Upper lobe of right lung (tissue), 1 donor: ENCODE data around the gene SCUBE3. TPM values are rescaled to one million over a fixed set of nuclear protein-coding genes. Genes with fewer than 3 reads are reported as not detected.

ENCODE experiments used
- ATAC-seq: fragments of 200-7000 bp; cut with Tn5 transposase; one replicate; pipeline ENCODE4 v1.9.1; 2020; ENCODE audit warnings: mild to moderate bottlenecking, moderate library complexity
- DNase-seq: peaks from one replicate; pipeline ENCODE4 v3.0.0-alpha.2; 2020
- H3K27ac ChIP-seq: fragments of 200-600 bp; one replicate; pipeline ENCODE4 v1.8.0; 2022
- H3K27me3 ChIP-seq: fragments of 200-600 bp; one replicate; pipeline ENCODE4 v1.8.0; 2022; ENCODE audit warnings: mild to moderate bottlenecking
- H3K36me3 ChIP-seq: fragments of 200-600 bp; one replicate; pipeline ENCODE4 v1.8.0; 2022
- H3K4me1 ChIP-seq: fragments of 200-600 bp; one replicate; pipeline ENCODE4 v1.8.0; 2022
- H3K4me3 ChIP-seq: fragments of 200-600 bp; one replicate; pipeline ENCODE4 v1.8.0; 2022; ENCODE audit warnings: mild to moderate bottlenecking
- H3K9me3 ChIP-seq: fragments of 200-600 bp; one replicate; pipeline ENCODE4 v1.8.0; 2022
- intact Hi-C: fragments of 100-400 bp; cut with DNase I; formaldehyde crosslinking; loops from one replicate; pipeline ENCODE4 v1.11.0; 2022
- total RNA-seq: library from RNA; stranded (reverse); fragmentation: NEBNext Ultra II Directional; extraction: Animal tissue kit (Norgen Biotek cat#: 25700); gene quantifications from one replicate; pipeline ENCODE4 v1.2.1, GENCODE V29; 2021
- TF ChIP-seq, protein P1 (sequence below): fragments of 200-600 bp; IDR thresholded peaks from one replicate; pipeline ENCODE4 v1.8.0; 2022; ENCODE audit warnings: antibody characterized with exemption
- donor health status: DM: no; HTN: yes; CAD: no; lungs with severe emphysema.

SCUBE3 gene
- total RNA-seq, 1 donor from 2014 or later: 0.46 TPM

DNA sequence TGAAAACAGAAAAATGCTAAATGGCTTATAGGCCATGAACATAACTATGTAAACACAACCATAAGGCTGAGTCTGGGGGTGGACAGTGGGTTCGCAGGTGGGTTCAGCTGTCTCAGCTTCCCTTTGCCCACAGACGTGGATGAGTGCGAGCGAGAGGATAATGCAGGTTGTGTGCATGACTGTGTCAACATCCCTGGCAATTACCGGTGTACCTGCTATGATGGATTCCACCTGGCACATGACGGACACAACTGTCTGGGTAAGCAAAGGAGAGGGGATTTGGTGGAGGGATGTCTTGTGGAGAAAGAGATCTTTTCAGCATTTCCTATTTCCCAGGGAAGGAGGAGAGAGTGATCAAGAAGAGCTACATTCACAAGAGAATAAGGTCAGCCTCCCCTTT lies 14.7 kb downstream of the SCUBE3 start:
- intact Hi-C loops: no loop called here
- TF ChIP-seq, protein P1, sequence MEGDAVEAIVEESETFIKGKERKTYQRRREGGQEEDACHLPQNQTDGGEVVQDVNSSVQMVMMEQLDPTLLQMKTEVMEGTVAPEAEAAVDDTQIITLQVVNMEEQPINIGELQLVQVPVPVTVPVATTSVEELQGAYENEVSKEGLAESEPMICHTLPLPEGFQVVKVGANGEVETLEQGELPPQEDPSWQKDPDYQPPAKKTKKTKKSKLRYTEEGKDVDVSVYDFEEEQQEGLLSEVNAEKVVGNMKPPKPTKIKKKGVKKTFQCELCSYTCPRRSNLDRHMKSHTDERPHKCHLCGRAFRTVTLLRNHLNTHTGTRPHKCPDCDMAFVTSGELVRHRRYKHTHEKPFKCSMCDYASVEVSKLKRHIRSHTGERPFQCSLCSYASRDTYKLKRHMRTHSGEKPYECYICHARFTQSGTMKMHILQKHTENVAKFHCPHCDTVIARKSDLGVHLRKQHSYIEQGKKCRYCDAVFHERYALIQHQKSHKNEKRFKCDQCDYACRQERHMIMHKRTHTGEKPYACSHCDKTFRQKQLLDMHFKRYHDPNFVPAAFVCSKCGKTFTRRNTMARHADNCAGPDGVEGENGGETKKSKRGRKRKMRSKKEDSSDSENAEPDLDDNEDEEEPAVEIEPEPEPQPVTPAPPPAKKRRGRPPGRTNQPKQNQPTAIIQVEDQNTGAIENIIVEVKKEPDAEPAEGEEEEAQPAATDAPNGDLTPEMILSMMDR: no peak
- Histone ChIP-seq H3K9me3 (no peaks in the 10 kb centered on the region), H3K4me3 (no peak overlapping the region), H3K36me3 (no peaks in the 10 kb centered on the region), H3K4me1 (no peaks in the 10 kb centered on the region), H3K27ac (no peak overlapping the region), H3K27me3 (no peaks in the 10 kb centered on the region)
- no peak for DNase-seq
- ATAC-seq: no peak

DNA sequence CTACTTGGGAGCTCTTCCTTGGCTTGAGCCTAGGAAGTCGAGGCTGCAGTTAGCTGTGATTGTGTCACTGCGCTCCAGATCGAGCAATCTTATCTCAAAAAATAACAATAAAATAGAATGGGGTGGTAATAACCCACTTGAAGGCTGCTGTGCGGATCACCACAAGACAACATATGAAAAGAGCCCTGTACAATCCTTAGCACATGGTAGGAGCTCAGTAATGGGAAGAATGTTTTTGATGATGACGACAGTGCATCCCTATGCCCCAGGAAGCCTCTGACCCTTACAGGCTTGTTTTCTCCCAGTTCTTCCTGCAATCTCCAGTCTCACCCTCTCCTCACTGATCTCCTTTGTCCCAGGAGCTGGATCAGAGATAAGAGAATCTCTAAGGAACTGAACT lies 15.5 kb downstream of the SCUBE3 start:
- Histone ChIP-seq H3K36me3 (no peaks in the 10 kb centered on the region), H3K27ac (no peak overlapping the region), H3K9me3 (no peaks in the 10 kb centered on the region), H3K27me3 (no peaks in the 10 kb centered on the region), H3K4me1 (no peaks in the 10 kb centered on the region), H3K4me3 (no peak overlapping the region)
- intact Hi-C loops: no loop called here
- DNase-seq (no peak), ATAC-seq (no peak)
- TF ChIP-seq, protein P1: no peak

DNA sequence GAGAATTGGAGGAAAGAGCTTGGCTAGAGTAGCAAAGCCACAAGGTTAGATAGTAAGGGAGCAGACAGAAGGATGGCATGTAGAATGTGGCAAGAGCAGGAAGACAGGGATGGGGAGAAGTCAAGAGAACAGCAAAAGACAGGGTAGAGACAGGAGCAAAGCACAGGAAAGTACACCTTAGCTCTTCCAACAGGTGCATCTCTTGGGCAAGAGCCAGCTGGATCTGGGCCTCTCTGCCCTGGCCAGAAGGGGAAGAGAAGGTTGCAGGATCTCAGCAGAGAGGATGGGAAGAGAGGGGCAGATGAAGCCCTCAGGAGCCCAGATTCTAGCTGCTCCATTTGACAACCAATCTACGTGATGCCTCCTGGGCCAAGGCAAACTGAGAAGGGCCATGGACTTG lies 16.7 kb downstream of the SCUBE3 start:
- DNase-seq (no peak), ATAC-seq (no peak)
- Histone ChIP-seq H3K36me3 (no peaks in the 10 kb centered on the region), H3K4me3 (no peak overlapping the region), H3K27me3 (no peaks in the 10 kb centered on the region), H3K4me1 (no peaks in the 10 kb centered on the region), H3K27ac (no peak overlapping the region), H3K9me3 (no peaks in the 10 kb centered on the region)
- TF ChIP-seq, protein P1: no peak
- intact Hi-C loops: no loop called here

DNA sequence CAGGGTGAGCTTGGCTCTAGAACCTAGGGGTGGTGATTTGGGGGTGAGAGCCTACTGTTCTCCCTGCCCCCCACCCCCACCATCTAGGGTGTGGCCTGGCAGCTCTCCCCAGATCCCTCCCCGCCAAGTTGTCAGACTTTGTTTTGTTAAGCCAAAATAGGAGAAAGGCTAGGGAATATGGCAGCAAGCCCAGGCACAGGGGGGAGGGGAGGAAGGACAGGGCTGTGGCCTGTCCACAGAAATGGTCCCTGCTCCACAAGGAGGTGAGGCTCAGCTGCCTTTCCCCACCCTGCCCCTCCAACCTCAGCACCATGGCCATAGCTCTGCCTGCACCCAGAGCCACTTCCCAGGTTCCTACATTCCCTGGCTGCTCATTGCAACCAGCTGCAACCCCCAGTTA lies 17.2 kb downstream of the SCUBE3 start:
- TF ChIP-seq, protein P1: no peak
- no peak for ATAC-seq
- H3K36me3 ChIP-seq: no peaks in the 10 kb centered on the region
- H3K27ac ChIP-seq: no peak overlapping the region
- intact Hi-C loops: no loop called here
- no peaks in the 10 kb centered on the region for H3K27me3 ChIP-seq
- H3K4me1 ChIP-seq: no peaks in the 10 kb centered on the region
- H3K9me3 ChIP-seq: no peaks in the 10 kb centered on the region
- no peak overlapping the region for H3K4me3 ChIP-seq
- DNase-seq: no peak

DNA sequence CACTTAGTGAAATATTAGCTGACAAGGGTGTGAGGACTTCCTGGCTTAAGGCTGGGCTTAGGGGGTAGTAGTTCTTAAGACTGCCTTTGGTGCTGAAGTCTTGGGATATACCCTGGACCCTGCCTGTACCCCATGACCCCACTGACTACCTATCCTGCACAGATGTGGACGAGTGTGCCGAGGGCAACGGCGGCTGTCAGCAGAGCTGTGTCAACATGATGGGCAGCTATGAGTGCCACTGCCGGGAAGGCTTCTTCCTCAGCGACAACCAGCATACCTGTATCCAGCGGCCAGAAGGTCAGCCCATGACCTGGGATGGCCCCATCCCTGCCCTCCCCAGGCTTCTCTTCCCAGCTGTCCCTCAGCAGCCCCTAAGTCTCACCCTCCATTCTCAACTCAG lies 17.8 kb downstream of the SCUBE3 start:
- ATAC-seq (no peak), DNase-seq (no peak)
- Histone ChIP-seq H3K27me3 (no peaks in the 10 kb centered on the region), H3K27ac (no peak overlapping the region), H3K4me3 (no peak overlapping the region), H3K9me3 (no peaks in the 10 kb centered on the region), H3K4me1 (no peaks in the 10 kb centered on the region), H3K36me3 (no peaks in the 10 kb centered on the region)
- TF ChIP-seq, protein P1: no peak
- intact Hi-C loops: no loop called here

DNA sequence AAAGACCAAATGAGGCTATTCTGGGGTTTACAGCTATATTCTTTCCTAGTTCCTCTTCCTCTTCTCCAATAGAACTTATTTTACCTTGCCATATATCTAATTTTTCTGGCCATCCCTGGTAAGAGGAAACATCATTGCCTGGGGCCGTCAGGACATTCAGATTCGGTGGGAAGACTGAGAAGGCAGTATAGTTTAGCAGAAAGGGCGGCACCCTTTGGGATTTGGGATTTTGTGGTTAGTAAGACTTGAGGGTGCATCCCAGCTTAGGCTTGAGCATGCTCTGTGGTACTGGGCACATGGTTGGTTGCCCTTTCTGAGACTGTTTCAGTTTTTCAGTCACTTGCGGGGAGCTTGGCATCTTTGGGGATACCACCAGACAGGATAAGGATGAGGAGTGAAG lies 21.1 kb downstream of the SCUBE3 start:
- H3K4me3 ChIP-seq: no peak overlapping the region
- peaks cover 15% of the 10 kb centered on the region for H3K4me1 ChIP-seq
- DNase-seq (no peak), ATAC-seq (no peak)
- H3K27me3 ChIP-seq: no peaks in the 10 kb centered on the region
- intact Hi-C loops: no loop called here
- TF ChIP-seq, protein P1: no peak
- no peaks in the 10 kb centered on the region for H3K36me3 ChIP-seq
- H3K27ac ChIP-seq: no peak overlapping the region
- no peaks in the 10 kb centered on the region for H3K9me3 ChIP-seq
